SK-N-SH treated with all-trans-retinoic acid at 6 μM for 48 hours (cell line): ENCODE data around the gene XPR1.

Experiments
- ISL1 ChIP-seq: fragments of 250-450 bp; sonication (Bioruptor Pico); IDR thresholded peaks from 2 replicates; pipeline ENCODE4 v2.1.2; 2022; ENCODE audit warnings: mild to moderate bottlenecking, moderate library complexity
- PPARA ChIP-seq: fragments of 250-450 bp; sonication (Bioruptor Pico); IDR thresholded peaks from 2 replicates; pipeline ENCODE4 v1.5.0; 2020; ENCODE audit warnings: mild to moderate bottlenecking, borderline replicate concordance
- SNAI2 ChIP-seq: fragments of 250-450 bp; sonication (Bioruptor Pico); IDR thresholded peaks from 2 replicates; pipeline ENCODE4 v1.5.0; 2020; ENCODE audit warnings: mild to moderate bottlenecking, moderate library complexity
- ZFP30 ChIP-seq: fragments of 450-650 bp; formaldehyde crosslinking; IDR thresholded peaks from 2 replicates; pipeline ENCODE4 v1.5.0; 2022; ENCODE audit warnings: mild to moderate bottlenecking, moderate library complexity
- TF ChIP-seq, protein P1 (sequence below): fragments of 250-450 bp; sonication (Bioruptor Pico); IDR thresholded peaks from 2 replicates; pipeline ENCODE4 v1.5.0; 2020; ENCODE audit warnings: mild to moderate bottlenecking, moderate library complexity
- TF ChIP-seq, protein P2 (sequence below): fragments of 250-450 bp; sonication (Bioruptor Pico); IDR thresholded peaks from 2 replicates; pipeline ENCODE4 v1.8.0; 2020; ENCODE audit warnings: mild to moderate bottlenecking, moderate library complexity, borderline replicate concordance

DNA sequence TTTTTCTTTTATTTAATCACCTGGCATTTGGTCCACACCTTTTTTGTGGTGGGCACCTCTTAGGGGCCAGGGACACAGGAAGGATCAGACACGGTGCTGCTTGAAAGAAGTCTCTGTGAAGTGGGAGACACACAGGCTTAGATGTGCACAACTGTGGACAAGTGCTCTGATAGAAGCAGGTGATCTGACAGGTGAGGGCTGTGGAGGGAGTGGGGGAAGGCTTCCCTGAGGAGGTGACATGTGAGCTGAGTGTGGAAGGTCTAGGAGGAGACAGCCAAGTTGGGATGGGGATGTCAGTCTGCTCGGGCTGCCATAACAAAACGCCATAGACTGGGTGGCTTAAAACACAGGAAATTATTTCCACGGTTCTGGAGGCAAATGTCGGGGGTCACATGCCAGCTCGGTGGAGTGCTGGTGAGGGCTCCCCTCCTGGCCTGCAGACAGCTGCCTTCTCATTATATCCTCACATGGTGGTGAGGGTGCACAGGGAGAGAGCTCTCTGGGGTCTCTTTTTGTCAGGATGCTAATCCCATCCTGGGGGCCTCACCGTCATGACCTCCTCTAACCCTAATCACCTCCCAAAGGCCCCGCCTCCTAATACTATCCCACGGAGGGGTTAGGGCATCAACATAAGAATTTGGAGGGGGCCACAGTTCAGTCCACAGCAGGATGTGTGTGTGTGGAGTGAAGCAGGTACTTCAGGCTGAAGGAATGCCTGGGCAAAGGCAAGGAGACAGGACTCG lies 275.7 kb downstream of the XPR1 start:
- TF ChIP-seq PPARA (CRISPR knock-in tag) (no peak), ZFP30 (CRISPR knock-in tag) (no peak), ISL1 (CRISPR knock-in tag) (no peak), SNAI2 (CRISPR knock-in tag) (no peak)
- TF ChIP-seq, protein P1, sequence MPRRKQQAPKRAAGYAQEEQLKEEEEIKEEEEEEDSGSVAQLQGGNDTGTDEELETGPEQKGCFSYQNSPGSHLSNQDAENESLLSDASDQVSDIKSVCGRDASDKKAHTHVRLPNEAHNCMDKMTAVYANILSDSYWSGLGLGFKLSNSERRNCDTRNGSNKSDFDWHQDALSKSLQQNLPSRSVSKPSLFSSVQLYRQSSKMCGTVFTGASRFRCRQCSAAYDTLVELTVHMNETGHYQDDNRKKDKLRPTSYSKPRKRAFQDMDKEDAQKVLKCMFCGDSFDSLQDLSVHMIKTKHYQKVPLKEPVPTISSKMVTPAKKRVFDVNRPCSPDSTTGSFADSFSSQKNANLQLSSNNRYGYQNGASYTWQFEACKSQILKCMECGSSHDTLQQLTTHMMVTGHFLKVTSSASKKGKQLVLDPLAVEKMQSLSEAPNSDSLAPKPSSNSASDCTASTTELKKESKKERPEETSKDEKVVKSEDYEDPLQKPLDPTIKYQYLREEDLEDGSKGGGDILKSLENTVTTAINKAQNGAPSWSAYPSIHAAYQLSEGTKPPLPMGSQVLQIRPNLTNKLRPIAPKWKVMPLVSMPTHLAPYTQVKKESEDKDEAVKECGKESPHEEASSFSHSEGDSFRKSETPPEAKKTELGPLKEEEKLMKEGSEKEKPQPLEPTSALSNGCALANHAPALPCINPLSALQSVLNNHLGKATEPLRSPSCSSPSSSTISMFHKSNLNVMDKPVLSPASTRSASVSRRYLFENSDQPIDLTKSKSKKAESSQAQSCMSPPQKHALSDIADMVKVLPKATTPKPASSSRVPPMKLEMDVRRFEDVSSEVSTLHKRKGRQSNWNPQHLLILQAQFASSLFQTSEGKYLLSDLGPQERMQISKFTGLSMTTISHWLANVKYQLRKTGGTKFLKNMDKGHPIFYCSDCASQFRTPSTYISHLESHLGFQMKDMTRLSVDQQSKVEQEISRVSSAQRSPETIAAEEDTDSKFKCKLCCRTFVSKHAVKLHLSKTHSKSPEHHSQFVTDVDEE (CRISPR knock-in tag), result no peak
- TF ChIP-seq, protein P2, sequence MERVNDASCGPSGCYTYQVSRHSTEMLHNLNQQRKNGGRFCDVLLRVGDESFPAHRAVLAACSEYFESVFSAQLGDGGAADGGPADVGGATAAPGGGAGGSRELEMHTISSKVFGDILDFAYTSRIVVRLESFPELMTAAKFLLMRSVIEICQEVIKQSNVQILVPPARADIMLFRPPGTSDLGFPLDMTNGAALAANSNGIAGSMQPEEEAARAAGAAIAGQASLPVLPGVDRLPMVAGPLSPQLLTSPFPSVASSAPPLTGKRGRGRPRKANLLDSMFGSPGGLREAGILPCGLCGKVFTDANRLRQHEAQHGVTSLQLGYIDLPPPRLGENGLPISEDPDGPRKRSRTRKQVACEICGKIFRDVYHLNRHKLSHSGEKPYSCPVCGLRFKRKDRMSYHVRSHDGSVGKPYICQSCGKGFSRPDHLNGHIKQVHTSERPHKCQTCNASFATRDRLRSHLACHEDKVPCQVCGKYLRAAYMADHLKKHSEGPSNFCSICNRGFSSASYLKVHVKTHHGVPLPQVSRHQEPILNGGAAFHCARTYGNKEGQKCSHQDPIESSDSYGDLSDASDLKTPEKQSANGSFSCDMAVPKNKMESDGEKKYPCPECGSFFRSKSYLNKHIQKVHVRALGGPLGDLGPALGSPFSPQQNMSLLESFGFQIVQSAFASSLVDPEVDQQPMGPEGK (CRISPR knock-in tag), result no peak
